22Rv1 (cell line): ENCODE measurements around the gene HECW1.

Experiments used
- H3K27ac ChIP-seq: fragments of 450-650 bp; 2 replicates; pipeline ENCODE4 v1.5.1; 2017
- ZFX ChIP-seq: fragments of 450-650 bp; IDR thresholded peaks from 2 replicates; pipeline ENCODE4 v1.6.1; 2017; ENCODE audit warnings: antibody characterized with exemption, borderline replicate concordance
- TF ChIP-seq, protein P1 (sequence below): fragments of 450-650 bp; IDR thresholded peaks from 2 replicates; pipeline ENCODE4 v1.5.1; 2017; ENCODE audit warnings: mild to moderate bottlenecking

Gene HECW1

DNA sequence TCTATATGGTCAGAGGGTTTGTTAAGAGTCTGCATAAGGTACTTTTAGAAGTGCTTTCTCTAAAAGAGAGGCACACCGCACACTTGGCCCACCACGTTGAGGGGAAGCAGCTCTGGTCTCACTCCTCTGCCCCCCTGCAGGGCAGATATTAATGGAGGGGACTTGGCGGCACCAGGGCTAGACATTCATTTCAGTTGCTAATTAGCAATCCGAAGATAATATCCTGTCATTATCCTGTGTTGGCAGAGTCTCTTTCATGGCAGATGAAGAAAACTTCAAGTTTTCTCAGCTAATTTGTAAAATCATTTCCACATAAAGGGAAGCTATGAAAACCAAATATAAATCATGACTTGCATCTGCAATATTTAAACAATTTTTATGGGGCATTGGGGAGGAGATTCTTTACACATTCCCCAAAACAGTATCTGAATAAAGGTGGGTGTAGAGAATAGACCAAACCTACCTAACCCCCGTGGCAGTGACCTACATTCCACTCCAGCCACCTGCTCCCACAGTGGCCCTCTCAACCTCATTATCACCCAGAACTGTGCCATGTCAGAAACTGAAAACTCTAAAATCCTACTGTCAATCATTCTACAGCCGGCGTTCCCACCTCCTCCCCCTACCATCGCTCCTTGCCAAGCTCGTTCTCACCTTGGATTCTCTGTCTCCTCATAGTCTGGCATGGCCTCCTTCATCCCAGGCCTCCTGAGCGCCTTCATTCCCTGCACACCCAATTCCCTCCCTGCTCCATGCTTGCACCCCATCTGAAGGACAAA lies 416.3 kb downstream of the HECW1 start:
- TF ChIP-seq, protein P1, sequence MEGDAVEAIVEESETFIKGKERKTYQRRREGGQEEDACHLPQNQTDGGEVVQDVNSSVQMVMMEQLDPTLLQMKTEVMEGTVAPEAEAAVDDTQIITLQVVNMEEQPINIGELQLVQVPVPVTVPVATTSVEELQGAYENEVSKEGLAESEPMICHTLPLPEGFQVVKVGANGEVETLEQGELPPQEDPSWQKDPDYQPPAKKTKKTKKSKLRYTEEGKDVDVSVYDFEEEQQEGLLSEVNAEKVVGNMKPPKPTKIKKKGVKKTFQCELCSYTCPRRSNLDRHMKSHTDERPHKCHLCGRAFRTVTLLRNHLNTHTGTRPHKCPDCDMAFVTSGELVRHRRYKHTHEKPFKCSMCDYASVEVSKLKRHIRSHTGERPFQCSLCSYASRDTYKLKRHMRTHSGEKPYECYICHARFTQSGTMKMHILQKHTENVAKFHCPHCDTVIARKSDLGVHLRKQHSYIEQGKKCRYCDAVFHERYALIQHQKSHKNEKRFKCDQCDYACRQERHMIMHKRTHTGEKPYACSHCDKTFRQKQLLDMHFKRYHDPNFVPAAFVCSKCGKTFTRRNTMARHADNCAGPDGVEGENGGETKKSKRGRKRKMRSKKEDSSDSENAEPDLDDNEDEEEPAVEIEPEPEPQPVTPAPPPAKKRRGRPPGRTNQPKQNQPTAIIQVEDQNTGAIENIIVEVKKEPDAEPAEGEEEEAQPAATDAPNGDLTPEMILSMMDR, result no peak
- TF ChIP-seq ZFX, result no peak
- no peak overlapping the region for H3K27ac ChIP-seq

- TF ChIP-seq, protein P1, result no peak
- no peak for TF ChIP-seq ZFX
These were observed 418.3 kb downstream of the HECW1 start for GRCh38 chr7:43530553-43531410.

GRCh38 chr7:43531700-43532099 lies 419.3 kb downstream of the HECW1 start:
- TF ChIP-seq, protein P1, result no peak
- TF ChIP-seq ZFX, result no peak
- H3K27ac ChIP-seq, result no peak overlapping the region

More at GRCh38 chr7:43530553-43531410, 418.3 kb downstream of the HECW1 start:
- no peak overlapping the region for H3K27ac ChIP-seq

GRCh38 chr7:43533801-43534479 lies 421.5 kb downstream of the HECW1 start:
- no peak overlapping the region for H3K27ac ChIP-seq
- TF ChIP-seq, protein P1, result no peak
- no peak for TF ChIP-seq ZFX

DNA sequence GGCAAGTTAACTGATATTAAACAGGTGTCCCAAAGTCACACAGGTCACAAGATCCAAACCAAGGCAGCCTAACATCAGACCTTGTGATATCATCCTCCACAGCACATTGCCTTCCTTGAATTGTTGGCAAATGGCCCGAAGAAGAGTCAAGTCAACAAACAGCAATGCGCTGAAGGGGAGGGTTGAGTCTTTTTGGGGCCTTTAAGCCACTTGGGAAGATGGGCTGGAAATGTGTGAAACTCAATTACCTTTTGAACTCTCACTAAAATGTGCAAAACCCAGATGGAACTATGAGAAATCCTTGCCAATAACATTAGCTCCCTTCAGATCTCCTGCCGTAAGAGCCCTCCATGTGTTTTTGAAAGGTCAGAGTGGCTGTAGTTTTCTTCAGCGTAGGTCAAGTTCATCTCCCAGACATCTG lies 422.6 kb downstream of the HECW1 start:
- no peak for TF ChIP-seq ZFX
- TF ChIP-seq, protein P1, result no peak
- H3K27ac ChIP-seq, result no peak overlapping the region

DNA sequence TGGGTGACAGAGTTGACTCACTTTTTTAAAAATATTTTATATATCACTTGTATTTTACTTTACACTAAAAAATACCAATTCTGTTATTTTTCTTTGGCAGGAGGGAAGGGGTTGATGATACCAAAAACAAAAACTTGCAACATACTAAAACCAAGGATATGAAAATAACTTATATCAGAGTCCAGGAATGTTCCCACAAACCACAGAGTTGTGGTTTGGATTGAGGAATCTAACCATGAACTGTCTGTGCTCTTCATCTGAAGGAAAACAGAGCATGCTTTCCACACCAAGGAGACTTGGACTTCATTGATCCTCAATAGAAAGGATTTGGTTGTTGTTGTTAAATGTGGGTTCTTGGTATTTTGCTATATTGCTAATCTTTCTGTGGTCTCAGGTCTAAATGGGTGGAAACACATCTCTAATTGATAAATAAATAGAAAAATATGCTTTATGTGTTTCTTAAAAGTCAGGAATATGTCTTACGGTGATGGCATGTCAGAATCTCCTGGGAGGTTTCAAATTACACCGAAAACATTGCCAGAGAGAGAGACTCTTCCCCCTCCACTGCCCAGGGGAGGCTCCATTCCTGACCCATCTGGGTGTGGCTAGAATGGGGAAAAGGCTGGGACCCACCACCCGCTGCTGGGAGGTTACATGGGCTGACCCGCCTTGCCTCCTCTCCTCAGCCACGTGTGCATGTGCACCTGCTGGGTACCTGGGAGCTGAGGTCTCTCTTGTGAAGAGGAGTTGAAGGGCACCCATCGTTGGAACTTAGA lies 423.6 kb downstream of the HECW1 start:
- H3K27ac ChIP-seq, result no peak overlapping the region
- TF ChIP-seq ZFX, result no peak
- TF ChIP-seq, protein P1, result no peak
